Stimulated activated CD4-positive, alpha-beta T cell treated with anti-CD3 and anti-CD28 coated beads, Interleukin-15, amount 100 ng/mL, for 1 hour (primary cell): ENCODE measurements around the gene HCST.
A peak's percentile ranks its signal among the peaks of the same experiment; 100 is the strongest.

Experiments
- DNase-seq, 2 donors: peaks; one replicate each; pipeline ENCODE4 v3.0.0-alpha.2; 2020; ENCODE audit warnings: low read depth in 1 of 2, low spot score in 1 of 2

HCST gene

DNA sequence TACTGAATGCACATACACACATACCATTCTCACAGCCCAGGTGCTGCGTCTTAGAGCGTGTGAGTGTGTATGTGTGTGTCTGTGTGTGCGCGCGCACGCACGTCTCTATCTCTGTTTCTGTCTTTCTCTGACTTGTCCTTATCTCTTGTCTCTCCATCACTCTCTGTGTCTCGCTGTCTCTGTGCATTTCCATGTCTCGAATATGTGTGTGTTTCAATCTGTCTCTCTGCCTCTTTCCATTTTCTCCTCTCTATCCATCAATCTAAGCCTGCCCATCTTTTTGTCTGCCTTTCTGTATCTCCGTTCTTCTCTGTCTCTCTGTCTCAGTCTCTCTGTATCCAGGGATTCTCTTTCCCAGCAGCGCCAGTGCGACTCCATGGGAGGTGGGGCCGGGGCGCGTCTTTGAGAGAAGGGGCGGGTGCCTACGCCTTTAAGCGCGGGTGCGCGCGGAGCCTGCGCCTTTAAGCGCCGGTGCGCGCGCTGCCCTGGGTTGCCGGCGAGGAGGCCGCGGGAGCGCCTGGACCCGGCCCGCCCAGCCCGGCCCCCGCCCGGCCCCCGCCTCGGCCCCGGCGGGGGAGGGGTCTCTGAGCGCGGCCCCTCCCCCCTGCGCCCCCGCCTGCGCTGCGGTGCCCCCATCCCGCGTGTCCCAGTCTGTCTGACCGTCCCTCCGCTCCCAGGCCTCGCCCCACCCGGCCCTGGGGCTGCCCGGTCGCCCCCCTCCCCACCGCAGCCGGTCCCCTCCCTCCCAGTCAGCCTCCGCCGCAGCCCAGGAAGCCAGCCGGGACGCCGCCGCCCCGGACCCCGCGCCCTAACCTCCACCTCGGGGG is 33.8 kb downstream of the HCST start, which contains the start of gene LRFN3:
LRFN3 (plus strand) TSS at position 464 of the 827 bp plus-strand sequence. CDS start 3,052 bp downstream, outside the sequence.
- peak; percentile 26 to 50 for DNase-seq

GRCh38 chr19:35936738-35937268 is 34.5 kb downstream of the HCST start:
- no peak for DNase-seq

DNA sequence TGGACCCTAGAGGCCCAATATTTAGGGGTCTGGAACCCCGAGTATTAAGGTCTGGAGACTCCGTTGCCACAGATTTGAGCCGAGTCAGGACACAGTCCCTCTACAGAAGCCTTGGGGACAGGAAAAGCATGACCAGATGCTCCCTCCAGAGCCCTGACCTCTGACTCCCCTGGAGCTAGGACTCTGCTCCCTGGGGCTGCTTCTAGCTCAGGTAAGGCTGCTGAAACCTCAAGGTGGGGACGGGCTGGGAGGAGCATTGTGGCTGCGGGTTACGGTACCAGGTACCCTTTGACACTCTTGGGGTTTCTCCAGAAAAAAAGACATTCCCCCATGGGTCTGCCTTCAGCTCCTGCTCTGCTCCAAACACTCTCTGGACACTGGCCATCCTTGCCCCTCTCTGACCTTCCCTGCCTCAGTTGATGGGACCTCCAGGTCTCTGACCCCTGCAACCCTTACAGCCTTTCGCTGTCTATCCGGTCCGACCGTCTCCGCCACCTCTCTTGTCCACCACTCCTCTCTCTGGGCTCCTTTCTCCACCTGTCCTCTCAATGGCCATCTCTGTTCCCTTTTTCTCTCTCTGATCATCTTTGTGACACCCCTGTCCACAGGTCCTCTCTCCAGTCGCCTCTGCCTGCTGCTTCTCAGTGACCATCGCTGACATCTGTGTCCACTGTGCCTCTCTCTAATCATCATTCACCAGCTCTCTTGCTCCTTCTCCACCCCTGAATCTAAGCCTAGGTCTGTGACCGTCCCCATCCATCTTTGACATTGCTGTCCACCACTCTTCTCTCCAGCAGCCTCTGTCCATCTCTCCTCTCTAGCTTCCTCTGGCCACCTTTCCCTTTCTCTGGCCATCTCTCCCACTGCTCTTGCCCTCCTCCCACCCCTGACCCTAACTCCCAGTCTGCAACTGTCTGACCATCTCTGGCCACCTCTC is 35.3 kb downstream of the HCST start:
- no peak for DNase-seq

DNA sequence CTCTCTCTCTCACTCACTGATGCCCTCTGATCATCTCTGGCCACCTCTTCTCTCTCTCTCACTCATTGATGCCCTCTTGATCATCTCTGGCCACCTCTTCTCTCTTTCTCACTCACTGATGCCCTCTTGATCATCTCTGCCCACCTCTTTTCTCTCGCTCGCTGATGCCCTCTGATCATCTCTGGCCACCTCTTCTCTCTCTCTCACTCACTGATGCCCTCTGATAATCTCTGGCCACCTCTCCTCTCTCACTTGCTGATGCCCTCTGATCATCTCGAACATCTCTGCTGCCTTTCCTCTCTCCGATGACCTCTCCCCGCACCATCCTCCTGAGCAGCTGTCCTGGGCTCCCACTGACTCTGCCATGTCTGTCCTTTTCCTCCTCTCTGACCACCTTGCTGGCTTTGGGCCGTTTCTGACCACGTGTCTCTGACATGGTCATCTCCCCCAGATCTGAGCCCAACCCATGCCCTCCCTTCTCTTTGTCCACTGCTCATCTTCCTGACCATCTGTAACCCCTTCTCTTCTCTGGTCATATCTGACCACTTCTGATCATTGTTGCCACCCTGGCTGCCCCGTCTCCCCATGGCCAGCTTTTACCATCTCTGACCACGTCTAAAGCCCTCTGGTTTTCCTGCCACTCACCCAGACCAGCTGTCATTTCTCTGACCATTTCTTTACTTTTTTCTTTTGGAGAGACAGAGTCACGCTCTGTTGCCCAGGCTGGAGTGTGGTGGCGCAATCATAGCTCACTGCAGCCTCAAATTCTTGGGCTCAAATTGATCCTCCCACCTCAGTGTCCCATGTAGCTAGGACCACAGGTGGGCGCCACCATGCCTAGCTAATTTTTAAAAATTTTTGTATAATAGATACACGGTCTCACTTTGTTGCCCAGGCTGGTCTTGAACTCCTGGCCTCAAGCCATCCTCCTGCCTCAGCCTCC is 36.2 kb downstream of the HCST start:
- DNase-seq: no peak

DNA sequence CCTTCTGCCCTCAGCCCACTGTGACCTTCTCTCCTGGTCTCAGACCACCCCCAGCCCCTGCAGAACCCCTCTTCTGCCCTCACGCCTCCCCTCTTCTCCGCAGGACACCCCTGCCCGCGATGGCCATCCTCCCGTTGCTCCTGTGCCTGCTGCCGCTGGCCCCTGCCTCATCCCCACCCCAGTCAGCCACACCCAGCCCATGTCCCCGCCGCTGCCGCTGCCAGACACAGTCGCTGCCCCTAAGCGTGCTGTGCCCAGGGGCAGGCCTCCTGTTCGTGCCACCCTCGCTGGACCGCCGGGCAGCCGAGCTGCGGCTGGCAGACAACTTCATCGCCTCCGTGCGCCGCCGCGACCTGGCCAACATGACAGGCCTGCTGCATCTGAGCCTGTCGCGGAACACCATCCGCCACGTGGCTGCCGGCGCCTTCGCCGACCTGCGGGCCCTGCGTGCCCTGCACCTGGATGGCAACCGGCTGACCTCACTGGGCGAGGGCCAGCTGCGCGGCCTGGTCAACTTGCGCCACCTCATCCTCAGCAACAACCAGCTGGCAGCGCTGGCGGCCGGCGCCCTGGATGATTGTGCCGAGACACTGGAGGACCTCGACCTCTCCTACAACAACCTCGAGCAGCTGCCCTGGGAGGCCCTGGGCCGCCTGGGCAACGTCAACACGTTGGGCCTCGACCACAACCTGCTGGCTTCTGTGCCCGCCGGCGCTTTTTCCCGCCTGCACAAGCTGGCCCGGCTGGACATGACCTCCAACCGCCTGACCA is 37.2 kb downstream of the HCST start:
- DNase-seq: no peak

- no peak for DNase-seq
These were observed 37.9 kb downstream of the HCST start for GRCh38 chr19:35940078-35940775.

DNA sequence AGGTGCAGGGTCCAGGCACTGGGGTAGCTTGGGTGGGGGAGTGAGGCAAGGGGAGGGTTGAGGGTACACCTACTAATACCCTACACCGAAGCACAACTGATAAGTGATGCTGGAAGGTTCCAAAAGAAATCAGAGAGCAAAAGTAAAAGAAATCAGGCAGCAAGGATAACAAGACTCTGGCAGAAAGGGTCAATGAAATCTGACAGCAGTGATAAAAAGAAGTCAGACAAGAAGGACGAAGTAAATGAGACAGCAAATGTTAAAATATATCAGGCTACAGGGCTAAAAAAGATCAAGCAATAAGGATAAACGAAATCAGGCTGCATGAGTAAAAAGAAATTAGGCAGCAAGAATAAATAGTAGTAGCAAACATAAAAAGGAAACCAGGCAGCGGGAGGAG is 38.5 kb downstream of the HCST start:
- DNase-seq: no peak

GRCh38 chr19:35942235-35942634 is 39.9 kb downstream of the HCST start:
- no peak for DNase-seq

DNA sequence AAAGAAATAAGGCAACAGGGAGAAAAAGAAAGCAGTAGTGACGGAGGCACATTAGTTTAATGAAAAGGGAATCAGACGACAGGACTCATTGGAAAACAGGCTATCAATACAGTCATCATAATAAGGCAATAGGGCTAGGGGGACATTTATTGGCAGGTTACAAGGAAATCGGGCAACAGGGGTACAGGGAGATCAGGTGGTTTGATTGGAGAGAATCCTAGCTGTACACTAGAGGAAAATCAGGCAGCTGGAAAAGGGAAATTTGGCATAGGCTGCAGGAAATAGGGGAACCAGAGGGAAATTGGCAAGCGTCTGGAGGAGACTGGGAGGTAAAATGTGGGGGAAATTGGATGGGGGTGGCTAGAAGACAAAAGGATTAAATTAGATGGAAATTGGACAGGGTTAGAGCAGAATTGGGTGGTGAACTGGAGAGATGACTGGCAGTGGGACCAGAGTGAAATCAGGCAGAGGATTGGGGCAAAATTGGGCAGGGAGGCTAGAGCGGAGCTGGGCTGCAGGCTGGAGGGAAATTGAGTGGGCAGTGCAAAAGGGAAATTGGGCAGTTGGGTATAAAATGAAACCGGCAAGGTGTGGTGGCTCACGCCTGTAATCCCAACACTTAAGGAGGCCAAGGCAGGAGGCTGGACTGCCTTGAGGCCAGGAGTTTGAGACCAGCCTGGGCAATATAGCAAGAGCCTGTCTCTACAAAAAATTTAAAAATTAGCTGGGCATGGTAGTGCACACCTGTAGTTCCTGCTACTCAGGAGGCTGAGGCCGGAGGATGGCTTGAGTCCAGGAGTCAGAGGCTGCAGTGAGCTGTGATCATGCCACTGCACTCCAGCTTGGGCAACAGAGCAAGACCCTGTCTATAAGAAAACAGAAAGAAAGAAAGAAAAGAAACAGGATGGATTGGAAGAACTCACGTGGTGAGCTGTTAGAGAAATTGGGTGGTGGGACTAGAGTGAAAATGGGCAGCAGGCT is 41.3 kb downstream of the HCST start:
- DNase-seq: no peak

GRCh38 chr19:35944556-35944955 is 42.2 kb downstream of the HCST start:
- DNase-seq: no peak

GRCh38 chr19:35945121-35945790 is 42.9 kb downstream of the HCST start:
- no peak for DNase-seq

DNA sequence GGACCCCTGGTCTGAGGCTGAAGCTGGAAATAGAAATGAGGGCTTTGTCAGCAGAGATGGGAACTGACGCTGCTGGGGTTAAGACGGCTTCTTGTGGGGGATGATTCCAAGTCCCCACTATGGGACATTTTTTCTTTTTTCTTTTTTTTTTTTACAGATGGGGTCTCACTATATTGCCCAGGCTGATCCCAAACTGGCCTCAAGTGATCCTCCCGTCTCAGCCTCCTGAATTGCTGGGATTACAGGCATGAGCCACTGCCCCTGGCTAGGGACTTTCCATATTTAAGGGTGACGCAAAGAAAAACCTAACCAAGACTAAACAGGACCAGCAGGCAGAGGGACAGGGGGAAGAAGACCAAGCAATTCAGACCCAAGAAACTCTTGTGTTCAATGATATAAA is 43.9 kb downstream of the HCST start:
- no peak for DNase-seq

GRCh38 chr19:35949131-35949530 is 46.8 kb downstream of the HCST start:
- no peak for DNase-seq
